Prostate gland (tissue), 2 donors: ENCODE measurements around the gene EIF3B. TPM values are rescaled to one million over a fixed set of nuclear protein-coding genes. Genes with fewer than 3 reads are reported as not detected.

ENCODE experiments used
- DNase-seq: peaks from one replicate; pipeline ENCODE4 v3.0.0-alpha.2; 2019; ENCODE audit warnings: low spot score
- H3K27ac ChIP-seq, 2 donors: fragments of 200-600 bp; sonication (generic); 2 replicates each; pipeline ENCODE4 v1.5.1; 2017 to 2019
- H3K27me3 ChIP-seq: fragments of 200-600 bp; sonication (generic); replicated peaks from 2 replicates; pipeline ENCODE4 v1.5.1; 2019; ENCODE audit not compliant: insufficient read depth
- H3K36me3 ChIP-seq, 2 donors: fragments of 200-600 bp; sonication (generic); 1 replicate in 1 of 2; 2 replicates in 1 of 2; pipeline versions ENCODE4 v1.5.1 to v1.8.1; 2017 to 2019
- H3K4me1 ChIP-seq: fragments of 200-600 bp; sonication (generic); replicated peaks from 2 replicates; pipeline ENCODE4 v1.5.1; 2019
- H3K4me3 ChIP-seq, 2 donors: fragments of 200-600 bp; sonication (generic); 2 replicates each; pipeline ENCODE4 v1.5.1; 2017 to 2019
- H3K9me3 ChIP-seq: fragments of 200-600 bp; sonication (generic); 2 replicates; pipeline ENCODE4 v1.5.1; 2017
- CTCF ChIP-seq, 4 experiments: fragments of 200-600 bp in 2 of 4; fragments of 450-650 bp in 2 of 4; sonication (generic) in 2 of 4; IDR thresholded peaks; 1 replicate in 3 of 4; 2 replicates in 1 of 4; pipeline ENCODE4 v1.5.1; 2016 to 2019; ENCODE audit warnings: antibody characterized with exemption in 4 of 4, mild to moderate bottlenecking in 2 of 4, moderate library complexity in 2 of 4
- POLR2A ChIP-seq: fragments of 450-650 bp; IDR thresholded peaks from one replicate; pipeline ENCODE4 v1.6.1; 2016; ENCODE audit warnings: antibody characterized with exemption, mild to moderate bottlenecking
- POLR2AphosphoS5 ChIP-seq: sonication (generic); formaldehyde crosslinking; IDR thresholded peaks from one replicate; pipeline ENCODE4 v1.6.1; 2017; ENCODE audit warnings: antibody characterized with exemption
- WGBS: methylation state at CpG from one replicate; pipeline ENCODE4 v1.1.5; 2018; 5-methylcytosine and 5-hydroxymethylcytosine counted together
- intact Hi-C: fragments of 100-400 bp; cut with DNase I; formaldehyde crosslinking; loops from one replicate; pipeline ENCODE4 v1.14.2; 2022
- total RNA-seq, 2 donors: library from RNA; depleted of rRNA; stranded (reverse); fragments of >200 nt; gene quantifications; one replicate each; pipeline ENCODE4 v1.1.0, GENCODE V29; 2016

Gene EIF3B
- total RNA-seq, 2 donors from 2014 or later: 141 to 220 TPM

- Histone ChIP-seq H3K36me3 (no peaks in the 10 kb centered on the region), H3K27me3 (no peaks in the 10 kb centered on the region), H3K4me1 (peaks cover 5% of the 10 kb centered on the region), H3K4me3 (peak overlapping the region; percentile 92 to 97), H3K27ac (peak overlapping the region; percentile 99), H3K9me3 (no peaks in the 10 kb centered on the region)
- TF ChIP-seq POLR2AphosphoS5 (no peak), CTCF (IDR thresholded peaks at IDR 0.05) (no peak), POLR2A (no peak)
- 5% methylated on average over 9 of the region's 9 CpGs for WGBS
- no peak for DNase-seq
- intact Hi-C loops: loop anchor here (10.0 kb wide), 1 partner anchor 781 kb away; the partner anchor contains the start of gene PSMG3
Measured at GRCh38 chr7:2355705-2356008, 1.0 kb downstream of the EIF3B start.

GRCh38 chr7:2357165-2357564 lies 2.5 kb downstream of the EIF3B start:
- no peak for DNase-seq
- Histone ChIP-seq H3K36me3 (peaks cover 0 to 4% of the 10 kb centered on the region in 2 donors), H3K4me1 (peaks cover 5% of the 10 kb centered on the region), H3K27ac (no peak overlapping the region), H3K4me3 (no peak overlapping the region), H3K27me3 (no peaks in the 10 kb centered on the region), H3K9me3 (no peaks in the 10 kb centered on the region)
- TF ChIP-seq CTCF (IDR thresholded peaks at IDR 0.05): no peak
- TF ChIP-seq POLR2A: no peak
- TF ChIP-seq POLR2AphosphoS5: no peak
- 54% methylated on average over 8 of the region's 8 CpGs for WGBS
- intact Hi-C loops: loop anchor here (10.0 kb wide), 1 partner anchor 782 kb away; the partner anchor contains the start of gene PSMG3

- no peaks in the 10 kb centered on the region for H3K9me3 ChIP-seq
- WGBS: 40% methylated on average over 6 of the region's 6 CpGs
- intact Hi-C loops: loop anchor here (10.0 kb wide), 1 partner anchor 783 kb away; the partner anchor contains the start of gene PSMG3
- no peak overlapping the region for H3K27ac ChIP-seq
- peaks cover 5% of the 10 kb centered on the region for H3K4me1 ChIP-seq
- peaks cover 3 to 8% of the 10 kb centered on the region in 2 donors for H3K36me3 ChIP-seq
- H3K27me3 ChIP-seq: no peaks in the 10 kb centered on the region
- DNase-seq: no peak
- H3K4me3 ChIP-seq: no peak overlapping the region
- TF ChIP-seq POLR2AphosphoS5 (no peak), POLR2A (no peak), CTCF (IDR thresholded peaks at IDR 0.05) (no peak)
Measured at GRCh38 chr7:2357571-2357970, 2.9 kb downstream of the EIF3B start.

GRCh38 chr7:2358968-2359527 lies 4.4 kb downstream of the EIF3B start:
- peaks cover 12 to 23% of the 10 kb centered on the region in 2 donors for H3K36me3 ChIP-seq
- 64% methylated on average over 8 of the region's 8 CpGs for whole genome bisulfite sequencing
- no peaks in the 10 kb centered on the region for H3K9me3 ChIP-seq
- DNase-seq: no peak
- no peak overlapping the region for H3K27ac ChIP-seq
- no peak overlapping the region for H3K4me3 ChIP-seq
- H3K4me1 ChIP-seq: no peaks in the 10 kb centered on the region
- H3K27me3 ChIP-seq: no peaks in the 10 kb centered on the region
- no peak for TF ChIP-seq CTCF (IDR thresholded peaks at IDR 0.05)
- TF ChIP-seq POLR2A: no peak
- no peak for TF ChIP-seq POLR2AphosphoS5
- intact Hi-C loops: loop anchor here (10.0 kb wide), 1 partner anchor 784 kb away; the partner anchor contains the start of gene PSMG3

- Histone ChIP-seq H3K9me3 (no peaks in the 10 kb centered on the region), H3K27me3 (no peaks in the 10 kb centered on the region), H3K36me3 (peaks cover 16 to 26% of the 10 kb centered on the region in 2 donors), H3K4me1 (no peaks in the 10 kb centered on the region), H3K4me3 (no peak overlapping the region), H3K27ac (no peak overlapping the region)
- 87% methylated on average over 11 of the region's 11 CpGs for WGBS
- intact Hi-C loops: loop anchor here (10.0 kb wide), 1 partner anchor 785 kb away; the partner anchor contains the start of gene PSMG3
- DNase-seq: no peak
- TF ChIP-seq CTCF (IDR thresholded peaks at IDR 0.05) (no peak), POLR2AphosphoS5 (no peak), POLR2A (no peak)
Measured at GRCh38 chr7:2359610-2360009, 5.0 kb downstream of the EIF3B start.
